ENCODE results near the gene ZNF652.

The ZNF652 gene

DNA sequence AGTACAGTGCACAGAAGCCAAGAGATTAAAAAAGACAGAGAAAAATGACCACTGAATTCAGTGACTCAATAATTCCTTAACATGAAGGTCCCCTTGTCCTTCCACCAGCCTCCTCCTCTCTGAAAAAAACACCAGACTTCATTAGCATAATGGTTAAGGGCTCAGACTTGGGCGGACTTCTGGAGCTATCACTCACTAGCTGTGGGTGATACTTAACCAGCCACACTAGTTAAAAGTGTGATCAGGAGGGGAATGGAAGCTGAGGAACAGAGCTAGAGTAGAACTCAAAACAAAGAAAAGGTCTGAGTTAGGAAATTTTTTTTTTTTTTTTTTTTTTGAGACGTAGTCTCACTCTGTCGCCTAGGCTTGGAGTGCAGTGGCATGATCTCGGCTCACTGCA is 23.2 kb downstream of the ZNF652 start:
- no peak overlapping the region for H3K4me3 ChIP-seq (ENCODE audit: low read depth, low read length)
- no peak for DNase-seq (ENCODE audit: low read depth)
- TF ChIP-seq, protein P1, sequence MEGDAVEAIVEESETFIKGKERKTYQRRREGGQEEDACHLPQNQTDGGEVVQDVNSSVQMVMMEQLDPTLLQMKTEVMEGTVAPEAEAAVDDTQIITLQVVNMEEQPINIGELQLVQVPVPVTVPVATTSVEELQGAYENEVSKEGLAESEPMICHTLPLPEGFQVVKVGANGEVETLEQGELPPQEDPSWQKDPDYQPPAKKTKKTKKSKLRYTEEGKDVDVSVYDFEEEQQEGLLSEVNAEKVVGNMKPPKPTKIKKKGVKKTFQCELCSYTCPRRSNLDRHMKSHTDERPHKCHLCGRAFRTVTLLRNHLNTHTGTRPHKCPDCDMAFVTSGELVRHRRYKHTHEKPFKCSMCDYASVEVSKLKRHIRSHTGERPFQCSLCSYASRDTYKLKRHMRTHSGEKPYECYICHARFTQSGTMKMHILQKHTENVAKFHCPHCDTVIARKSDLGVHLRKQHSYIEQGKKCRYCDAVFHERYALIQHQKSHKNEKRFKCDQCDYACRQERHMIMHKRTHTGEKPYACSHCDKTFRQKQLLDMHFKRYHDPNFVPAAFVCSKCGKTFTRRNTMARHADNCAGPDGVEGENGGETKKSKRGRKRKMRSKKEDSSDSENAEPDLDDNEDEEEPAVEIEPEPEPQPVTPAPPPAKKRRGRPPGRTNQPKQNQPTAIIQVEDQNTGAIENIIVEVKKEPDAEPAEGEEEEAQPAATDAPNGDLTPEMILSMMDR (IDR thresholded peaks at IDR 0.05; ENCODE audit: low read depth, low read length, missing control alignments) = no peak

DNA sequence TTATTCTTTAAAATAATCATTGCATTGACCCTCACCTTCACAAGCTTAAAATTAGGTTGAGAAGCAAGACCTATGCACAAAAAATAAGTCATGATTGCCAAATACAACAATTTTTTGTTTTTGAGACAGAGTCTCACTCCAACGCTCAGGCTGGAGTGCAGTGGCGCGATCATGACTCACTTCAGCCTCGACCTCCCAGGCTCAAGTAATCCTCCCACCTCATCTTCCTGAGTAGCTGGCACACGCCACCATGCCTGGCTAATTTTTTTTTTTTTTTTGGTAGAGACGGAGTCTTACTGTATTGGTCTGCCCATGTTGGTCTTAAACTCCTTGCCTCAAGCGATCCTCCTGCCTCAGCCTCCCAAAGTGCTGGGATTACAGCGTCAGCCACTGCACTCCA is 24.2 kb downstream of the ZNF652 start:
- TF ChIP-seq, protein P1 (IDR thresholded peaks at IDR 0.05; ENCODE audit: low read depth, low read length, missing control alignments) = no peak
- no peak for DNase-seq (ENCODE audit: low read depth)
- H3K4me3 ChIP-seq (ENCODE audit: low read depth, low read length) = no peak overlapping the region

DNA sequence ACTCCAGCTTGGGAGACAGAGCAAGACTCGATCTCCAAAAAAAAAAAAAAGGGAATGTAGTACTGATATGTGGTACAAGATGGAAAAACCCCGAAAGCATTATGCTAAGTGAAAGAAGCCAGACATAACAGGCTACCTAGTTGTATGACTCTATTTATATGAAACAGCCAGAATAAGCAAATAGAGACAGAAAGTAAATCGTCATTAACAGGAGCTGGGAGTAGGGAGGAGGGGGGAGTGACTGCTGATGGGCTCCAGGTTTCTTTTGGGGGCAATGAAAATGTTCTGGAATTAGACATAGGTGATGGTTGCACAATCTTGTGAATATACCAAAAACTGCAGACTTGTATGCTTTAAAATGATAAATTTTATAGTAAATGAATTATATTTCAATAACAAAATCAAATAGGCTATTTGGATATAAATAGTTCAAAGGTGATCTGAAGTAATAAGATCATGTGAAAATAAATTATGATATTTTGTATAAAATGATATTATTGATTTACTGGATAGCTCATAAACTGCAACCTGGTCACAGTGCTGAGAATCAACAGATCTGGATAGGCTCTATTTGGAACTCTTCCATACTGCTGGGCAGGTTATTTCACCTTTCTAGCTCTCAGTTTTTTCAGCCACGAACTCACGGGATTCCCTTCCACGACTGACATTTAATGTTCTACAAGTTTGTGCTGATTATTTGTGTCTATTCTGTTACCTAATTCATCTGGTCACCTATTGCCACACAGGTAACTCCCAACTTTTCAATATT is 27.1 kb downstream of the ZNF652 start:
- H3K4me3 ChIP-seq (ENCODE audit: low read depth, low read length) = no peak overlapping the region
- TF ChIP-seq, protein P1 (IDR thresholded peaks at IDR 0.05; ENCODE audit: low read depth, low read length, missing control alignments) = no peak
- no peak for DNase-seq (ENCODE audit: low read depth)

DNA sequence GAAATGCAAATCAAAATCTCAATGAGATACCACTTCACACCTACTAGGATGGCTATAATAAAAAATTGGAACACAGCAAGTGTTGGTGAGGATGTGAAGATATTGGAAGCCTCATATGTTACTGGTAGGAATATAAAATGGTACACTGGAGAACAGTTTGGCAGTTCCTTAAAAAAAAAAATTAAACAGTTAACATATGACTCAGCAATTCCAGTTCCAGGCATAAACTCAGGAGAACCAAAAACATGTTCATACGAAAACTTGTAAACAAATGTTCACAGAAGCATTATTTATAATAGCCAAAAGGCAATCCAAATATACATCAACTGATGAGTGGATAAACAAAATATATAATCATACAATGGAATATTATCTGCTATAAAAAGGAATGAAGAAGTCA is 28.2 kb downstream of the ZNF652 start:
- TF ChIP-seq, protein P1 (IDR thresholded peaks at IDR 0.05; ENCODE audit: low read depth, low read length, missing control alignments) = no peak
- no peak overlapping the region for H3K4me3 ChIP-seq (ENCODE audit: low read depth, low read length)
- DNase-seq (ENCODE audit: low read depth) = no peak

DNA sequence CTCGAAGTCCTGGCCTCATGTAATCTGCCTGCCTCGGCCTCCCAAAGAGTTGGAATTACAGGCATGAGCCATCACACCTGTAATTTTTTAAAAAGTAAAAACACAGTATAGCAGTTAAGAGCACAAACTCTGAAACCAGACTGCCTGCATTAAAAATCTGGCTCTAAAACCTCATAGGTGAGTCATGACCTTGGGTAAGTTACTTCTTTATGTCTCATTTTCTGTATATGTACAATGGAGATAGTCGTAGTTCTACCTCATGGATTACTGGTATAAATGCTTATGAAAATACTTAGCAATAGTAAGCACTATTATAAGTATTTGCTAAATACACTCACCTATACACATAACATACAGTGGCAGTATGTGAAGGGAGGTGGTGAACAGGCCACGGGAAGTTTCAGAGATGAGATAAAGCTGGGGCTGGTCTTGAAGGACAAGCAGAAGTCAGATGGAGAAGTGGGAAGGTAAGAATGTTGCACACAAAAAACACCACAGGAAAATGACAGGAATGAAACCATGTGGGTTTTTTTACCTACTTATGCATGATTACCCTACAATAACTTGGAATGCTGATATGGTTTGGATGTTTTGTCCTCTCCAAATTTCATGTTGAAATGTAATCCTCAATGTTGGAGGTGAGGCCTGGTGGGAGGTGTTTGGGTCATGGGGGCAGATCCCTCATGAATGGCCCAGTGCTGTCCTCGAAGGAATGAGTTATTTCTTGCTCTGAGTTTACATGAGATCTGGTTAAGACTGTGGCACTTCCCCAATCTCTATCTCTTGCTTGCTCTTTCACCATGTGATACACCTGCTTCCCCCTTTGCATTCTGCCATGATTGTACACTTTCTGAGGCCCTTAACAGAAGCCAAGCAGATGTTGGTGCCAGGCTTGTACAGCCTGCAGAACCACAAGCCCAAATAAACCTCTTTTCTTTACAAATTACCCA is 33.9 kb downstream of the ZNF652 start:
- DNase-seq (ENCODE audit: low read depth) = no peak
- TF ChIP-seq, protein P1 (IDR thresholded peaks at IDR 0.05; ENCODE audit: low read depth, low read length, missing control alignments) = no peak
- H3K4me3 ChIP-seq (ENCODE audit: low read depth, low read length) = no peak overlapping the region

DNA sequence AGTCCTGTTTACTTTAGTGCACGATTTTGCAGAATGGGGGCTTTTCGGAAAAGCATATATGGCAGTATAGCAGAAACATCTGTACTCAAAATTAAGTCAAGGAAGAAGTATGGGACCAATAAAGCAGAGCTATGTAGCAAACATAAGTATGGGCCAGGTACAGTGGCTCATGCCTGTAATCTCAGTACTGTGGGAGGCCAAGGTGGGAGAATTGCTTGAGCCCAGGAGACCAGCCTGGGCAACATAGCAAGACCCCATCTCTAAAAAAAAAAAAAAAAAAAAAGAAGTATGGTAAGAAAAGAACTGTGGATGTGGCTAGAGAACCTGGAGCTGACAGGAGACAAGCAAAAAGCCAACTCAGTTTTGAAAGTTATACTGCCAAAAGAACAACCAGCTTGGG is 36.1 kb downstream of the ZNF652 start:
- TF ChIP-seq, protein P1 (IDR thresholded peaks at IDR 0.05; ENCODE audit: low read depth, low read length, missing control alignments) = no peak
- no peak for DNase-seq (ENCODE audit: low read depth)
- no peak overlapping the region for H3K4me3 ChIP-seq (ENCODE audit: low read depth, low read length)

Measured in GM12864 (cell line).